AG04449 (cell line): Measurements from ENCODE around the gene ARHGAP15.

Experiments
- CTCF ChIA-PET: fragments of 350-600 bp; formaldehyde crosslinking; extraction: SDS; loops from one replicate; lab custom pipeline; 2021; ENCODE audit warnings: antibody characterized with exemption; lab: Yijun Ruan, JAX
- POLR2A ChIA-PET: fragments of 400-600, 350-600 bp; formaldehyde crosslinking; extraction: SDS; loops from one replicate; lab custom pipeline; 2020; ENCODE audit warnings: antibody characterized with exemption, inconsistent platforms; lab: Yijun Ruan, JAX
- DNase-seq: peaks from one replicate; pipeline ENCODE4 v3.0.0-alpha.2; 2010; ENCODE audit warnings: low read depth, low spot score
- H3K4me3 ChIP-seq: 2 replicates; pipeline ENCODE4 v1.5.1; 2011; ENCODE audit warnings: low read depth, mild to moderate bottlenecking, control low read depth, low read length
- TF ChIP-seq, protein P1 (sequence below): IDR thresholded peaks from one replicate; pipeline ENCODE4 v1.5.1; 2011; ENCODE audit warnings: mild to moderate bottlenecking, moderate library complexity, low read length, control low read depth, inconsistent platforms; ENCODE audit not compliant: insufficient read depth; ENCODE audit errors: missing control alignments

Gene ARHGAP15

DNA sequence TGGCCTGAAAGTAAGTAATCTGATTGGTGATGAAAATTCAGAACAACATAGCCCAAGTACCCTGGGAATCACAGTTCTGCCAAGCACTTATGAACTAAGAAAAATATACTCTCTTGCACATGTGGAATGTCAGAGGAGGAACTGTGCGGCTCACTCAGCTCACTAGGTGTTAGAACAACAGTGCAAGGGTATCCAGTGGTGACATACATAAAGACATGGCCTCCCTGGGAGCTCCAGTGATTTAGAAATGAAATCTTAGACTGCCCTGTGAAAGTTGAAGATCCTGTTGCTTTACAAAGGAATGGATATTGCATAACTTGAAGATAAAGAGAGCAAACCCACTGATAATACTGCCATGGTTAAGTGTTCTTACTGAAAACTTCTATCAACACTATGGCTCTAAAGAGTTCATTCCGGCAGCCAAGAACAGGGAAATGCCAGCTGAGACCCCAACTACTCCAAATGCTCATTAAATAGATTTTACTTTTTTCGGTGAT is 246.2 kb downstream of the ARHGAP15 start:
- DNase-seq, result no peak
- TF ChIP-seq, protein P1, sequence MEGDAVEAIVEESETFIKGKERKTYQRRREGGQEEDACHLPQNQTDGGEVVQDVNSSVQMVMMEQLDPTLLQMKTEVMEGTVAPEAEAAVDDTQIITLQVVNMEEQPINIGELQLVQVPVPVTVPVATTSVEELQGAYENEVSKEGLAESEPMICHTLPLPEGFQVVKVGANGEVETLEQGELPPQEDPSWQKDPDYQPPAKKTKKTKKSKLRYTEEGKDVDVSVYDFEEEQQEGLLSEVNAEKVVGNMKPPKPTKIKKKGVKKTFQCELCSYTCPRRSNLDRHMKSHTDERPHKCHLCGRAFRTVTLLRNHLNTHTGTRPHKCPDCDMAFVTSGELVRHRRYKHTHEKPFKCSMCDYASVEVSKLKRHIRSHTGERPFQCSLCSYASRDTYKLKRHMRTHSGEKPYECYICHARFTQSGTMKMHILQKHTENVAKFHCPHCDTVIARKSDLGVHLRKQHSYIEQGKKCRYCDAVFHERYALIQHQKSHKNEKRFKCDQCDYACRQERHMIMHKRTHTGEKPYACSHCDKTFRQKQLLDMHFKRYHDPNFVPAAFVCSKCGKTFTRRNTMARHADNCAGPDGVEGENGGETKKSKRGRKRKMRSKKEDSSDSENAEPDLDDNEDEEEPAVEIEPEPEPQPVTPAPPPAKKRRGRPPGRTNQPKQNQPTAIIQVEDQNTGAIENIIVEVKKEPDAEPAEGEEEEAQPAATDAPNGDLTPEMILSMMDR, result no peak
- ChIA-PET POLR2A (no interaction called here), CTCF (no interaction called here)
- H3K4me3 ChIP-seq, result no peak overlapping the region

GRCh38 chr2:143378996-143379395 is 249.8 kb downstream of the ARHGAP15 start:
- CTCF ChIA-PET, result no interaction called here
- no peak for DNase-seq
- POLR2A ChIA-PET, result no interaction called here
- H3K4me3 ChIP-seq, result no peak overlapping the region
- TF ChIP-seq, protein P1, result no peak

DNA sequence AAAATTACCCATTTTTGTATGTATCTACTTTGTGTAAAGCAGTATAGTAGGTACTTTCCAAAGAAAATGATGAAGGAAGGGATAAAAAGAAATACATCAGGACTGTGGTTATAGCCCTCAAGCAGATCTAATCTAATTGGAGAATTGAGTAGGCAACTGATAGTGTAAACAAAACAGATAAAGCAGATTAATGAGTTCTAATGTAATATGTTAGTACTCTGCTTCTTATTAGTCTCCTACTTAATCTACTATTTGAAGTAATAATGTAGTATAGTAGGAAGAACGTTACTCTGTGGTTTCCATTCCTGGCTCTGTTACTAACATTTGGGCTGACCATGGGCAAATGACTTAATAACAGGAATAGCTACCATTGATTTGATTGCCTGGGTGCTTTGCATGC is 250.7 kb downstream of the ARHGAP15 start:
- TF ChIP-seq, protein P1, result no peak
- H3K4me3 ChIP-seq, result no peak overlapping the region
- ChIA-PET CTCF (no interaction called here), POLR2A (no interaction called here)
- DNase-seq, result no peak

DNA sequence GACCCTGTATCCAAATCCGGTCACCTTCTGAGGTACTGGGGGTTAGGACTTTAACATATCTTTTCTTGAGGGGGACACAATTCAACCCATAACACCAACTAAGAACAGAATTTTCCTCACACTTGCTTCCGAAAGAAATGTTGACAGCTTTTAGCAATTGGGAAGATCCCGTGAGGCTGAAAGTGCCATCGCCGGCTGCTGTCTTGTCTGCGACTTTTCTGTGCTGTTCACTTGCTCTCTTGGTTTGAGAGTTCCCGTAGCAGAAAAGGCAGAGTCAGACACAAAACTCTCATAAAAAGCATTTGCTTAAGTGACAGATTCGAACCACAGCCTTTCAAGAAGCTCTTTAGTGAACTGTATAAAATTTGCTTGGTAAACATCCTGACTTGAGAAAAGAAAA is 253.4 kb downstream of the ARHGAP15 start:
- POLR2A ChIA-PET, result no interaction called here

GRCh38 chr2:143383016-143383415 is 253.8 kb downstream of the ARHGAP15 start:
- TF ChIP-seq, protein P1, result no peak
- no peak overlapping the region for H3K4me3 ChIP-seq
- ChIA-PET CTCF (no interaction called here), POLR2A (no interaction called here)
- no peak for DNase-seq

More for the DNA sequence above, 253.4 kb downstream of the ARHGAP15 start:
- CTCF ChIA-PET, result no interaction called here
- TF ChIP-seq, protein P1, result no peak
- no peak for DNase-seq
- H3K4me3 ChIP-seq, result no peak overlapping the region

DNA sequence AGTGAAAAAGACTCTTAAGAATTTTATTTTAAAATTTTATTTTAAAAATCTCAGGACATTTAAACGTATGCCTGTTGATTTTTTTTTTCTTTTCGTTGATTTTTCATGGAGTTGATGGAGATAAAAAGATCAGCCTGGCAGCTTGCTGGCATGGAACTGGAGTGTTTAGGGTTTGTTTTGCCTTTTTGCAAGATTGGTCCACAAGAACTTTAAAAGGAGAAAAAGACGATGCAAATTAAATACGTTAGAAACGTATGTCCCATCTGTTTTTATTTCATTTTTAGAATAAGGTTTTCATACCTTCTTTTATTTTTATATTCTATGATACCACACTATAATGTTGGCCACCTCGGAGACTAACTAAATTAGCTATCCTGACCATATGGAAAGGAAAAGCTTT is 254.9 kb downstream of the ARHGAP15 start:
- TF ChIP-seq, protein P1, result no peak
- no peak overlapping the region for H3K4me3 ChIP-seq
- POLR2A ChIA-PET, result no interaction called here
- CTCF ChIA-PET, result no interaction called here
- no peak for DNase-seq
